ENCODE data around the gene POMGNT2. TPM values are rescaled to one million over a fixed set of nuclear protein-coding genes. Genes with fewer than 3 reads are reported as not detected.
"Not testable (repeated sequence)": the region's sequence is repeated elsewhere in the genome, so short reads cannot be mapped to it uniquely, and the experiment has no call there.

POMGNT2 gene
- total RNA-seq, 1 donor from 2014 or later, result 23.0 TPM

- intact Hi-C loops (cut with DNase I), result no loop called here
- ATAC-seq (no peak), DNase-seq (ENCODE audit: missing footprints) (no peak)
Observed at GRCh38 chr3:43061101-43061895, 44.6 kb downstream of the POMGNT2 start.

GRCh38 chr3:43059456-43059855 lies 46.4 kb downstream of the POMGNT2 start:
- DNase-seq (ENCODE audit: missing footprints) (no peak), ATAC-seq (no peak)
- intact Hi-C loops (cut with DNase I), result no loop called here

DNA sequence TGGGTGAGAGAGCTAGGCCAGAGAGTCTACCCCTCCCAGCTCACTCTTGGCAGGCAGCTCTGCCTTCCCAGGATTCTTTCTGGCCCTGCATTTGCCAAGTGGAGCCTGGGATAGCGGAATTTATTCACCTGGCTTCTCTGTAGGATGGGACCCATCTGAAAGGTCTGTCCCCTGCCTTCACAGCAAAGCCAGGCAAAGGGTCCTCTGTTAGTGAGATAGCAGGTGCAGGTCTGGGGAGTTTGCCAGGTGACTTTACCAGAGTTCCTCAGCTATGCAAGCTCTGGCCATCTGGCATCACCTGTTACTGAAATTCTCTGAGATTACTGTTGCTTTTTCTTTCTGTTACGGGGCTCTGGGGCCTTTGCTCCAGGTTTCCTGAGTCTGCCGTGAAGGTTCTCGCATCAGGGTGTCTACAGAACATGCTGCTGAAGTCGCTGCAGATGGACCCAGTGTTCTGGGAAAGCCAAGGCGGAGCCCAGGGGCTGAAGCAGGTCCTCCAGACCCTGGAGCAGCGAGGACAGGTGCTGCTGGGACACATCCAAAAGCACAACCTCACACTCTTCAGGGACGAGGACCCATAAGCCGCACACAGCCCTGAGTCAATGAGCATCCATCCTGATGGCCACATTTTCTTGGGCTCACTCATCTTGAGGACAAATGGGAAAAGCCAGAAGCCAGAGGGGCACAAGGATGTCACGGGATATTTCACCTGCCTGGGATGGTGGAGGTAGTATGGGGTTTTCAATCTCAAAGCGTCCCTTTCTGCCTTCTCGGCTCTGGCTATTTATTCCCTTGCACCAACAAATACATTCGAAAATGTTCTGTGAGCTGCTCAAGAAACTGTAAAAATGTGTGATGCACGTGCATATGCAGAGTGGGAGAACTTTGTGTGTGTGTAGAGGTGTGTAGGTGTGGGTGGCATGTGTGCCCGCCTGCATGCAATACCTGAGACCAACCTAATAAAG lies 49.8 kb downstream of the POMGNT2 start:
- intact Hi-C loops (cut with DNase I), result no loop called here
- DNase-seq (ENCODE audit: missing footprints) (no peak), ATAC-seq (no peak)

GRCh38 chr3:43055393-43055792 lies 50.5 kb downstream of the POMGNT2 start:
- intact Hi-C loops (cut with DNase I), result no loop called here
- DNase-seq (ENCODE audit: missing footprints) (no peak), ATAC-seq (no peak)

DNA sequence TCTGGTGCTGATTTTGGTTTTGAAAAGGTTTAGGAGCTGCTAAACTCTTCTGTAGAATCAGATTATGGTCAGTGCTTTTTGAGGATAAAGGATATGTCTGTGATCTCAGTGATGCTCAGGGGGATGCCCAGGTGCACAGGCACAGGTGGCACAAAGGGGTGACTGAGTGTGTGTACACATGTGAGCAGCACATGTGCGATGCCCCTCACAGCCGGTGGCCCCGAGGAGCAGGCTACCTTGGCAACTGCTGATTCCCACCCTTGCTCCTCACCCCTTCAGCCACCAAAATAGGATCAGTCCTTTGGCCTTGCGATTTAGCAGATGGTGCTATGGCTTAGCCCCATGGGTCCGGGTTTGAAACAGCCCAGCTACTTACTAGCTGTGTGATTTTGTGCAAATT lies 51.1 kb downstream of the POMGNT2 start:
- intact Hi-C loops (cut with DNase I), result no loop called here

GRCh38 chr3:43053291-43053690 lies 52.6 kb downstream of the POMGNT2 start:
- DNase-seq (ENCODE audit: missing footprints), result no peak
- intact Hi-C loops (cut with DNase I), result no loop called here

More for the DNA sequence above, 51.1 kb downstream of the POMGNT2 start:
- no peak for ATAC-seq
- DNase-seq (ENCODE audit: missing footprints), result no peak

DNA sequence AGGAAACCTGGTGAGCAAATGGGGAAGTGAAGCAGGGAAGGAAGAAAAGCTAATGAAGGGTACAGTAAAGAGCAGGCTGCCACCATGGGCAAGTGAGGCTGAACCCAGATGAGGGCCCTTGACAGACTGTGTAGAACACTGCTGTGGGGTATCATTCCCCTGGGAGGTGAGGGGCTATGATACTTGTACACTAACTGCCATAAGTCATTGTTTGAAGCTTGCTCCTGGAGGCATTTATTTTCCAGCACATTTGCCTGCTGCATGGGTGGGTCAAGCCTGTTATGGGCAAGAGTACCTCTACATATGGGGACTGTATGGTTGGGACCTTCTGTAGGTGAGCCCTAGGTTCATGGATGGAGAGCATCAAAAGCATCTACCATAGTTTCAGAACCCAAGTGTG lies 57.4 kb downstream of the POMGNT2 start:
- no peak for DNase-seq (ENCODE audit: missing footprints)
- no peak for ATAC-seq
- intact Hi-C loops (cut with DNase I), result no loop called here

More at GRCh38 chr3:43053291-43053690, 52.6 kb downstream of the POMGNT2 start:
- no peak for ATAC-seq

DNA sequence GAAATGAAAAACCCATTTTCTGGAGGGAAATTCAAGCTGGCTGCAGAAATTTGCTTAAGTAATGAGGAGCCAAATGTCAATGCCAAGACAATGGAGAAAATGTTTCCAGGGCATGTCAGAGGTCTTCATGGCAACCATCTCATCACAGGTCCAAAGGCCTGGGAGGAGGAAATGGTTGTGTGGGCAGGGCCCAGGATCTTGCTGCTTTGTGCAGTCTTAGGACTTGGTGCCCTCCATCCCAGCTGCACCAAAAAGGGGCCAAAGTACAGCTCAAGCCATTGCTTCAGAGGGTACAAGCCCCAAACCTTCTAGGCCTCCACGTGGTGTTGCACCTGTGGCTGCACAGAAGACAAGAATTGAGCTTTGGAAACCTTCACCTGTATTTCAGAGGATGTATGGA lies 59.3 kb downstream of the POMGNT2 start:
- intact Hi-C loops (cut with DNase I), result no loop called here
- ATAC-seq (no peak), DNase-seq (ENCODE audit: missing footprints) (no peak)

- ATAC-seq; intact Hi-C loops (cut with DNase I); DNase-seq (ENCODE audit: missing footprints): not testable (repeated sequence)
Observed at GRCh38 chr3:43045079-43045478, 60.8 kb downstream of the POMGNT2 start.

DNA sequence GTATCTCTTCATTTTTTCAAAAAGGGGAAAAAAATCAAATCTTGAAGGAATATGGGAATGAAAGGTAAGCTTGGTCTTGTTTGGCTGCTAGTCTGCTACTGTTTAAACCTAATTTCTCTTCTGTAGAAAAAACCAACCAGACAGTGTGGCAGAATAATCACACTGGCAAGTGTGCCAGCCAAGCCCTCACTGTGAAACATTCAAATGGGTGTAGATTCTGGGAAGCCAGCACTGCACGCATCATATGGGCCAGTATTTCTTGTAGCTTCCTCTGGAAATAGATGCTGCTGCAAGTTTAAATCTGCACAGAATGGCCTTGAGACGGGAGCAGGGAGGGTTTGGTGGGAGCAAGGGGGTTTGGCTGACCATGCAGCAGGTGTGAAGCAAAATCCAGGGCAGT lies 62.1 kb downstream of the POMGNT2 start:
- DNase-seq (ENCODE audit: missing footprints) (no peak), ATAC-seq (no peak)
- intact Hi-C loops (cut with DNase I), result no loop called here

DNA sequence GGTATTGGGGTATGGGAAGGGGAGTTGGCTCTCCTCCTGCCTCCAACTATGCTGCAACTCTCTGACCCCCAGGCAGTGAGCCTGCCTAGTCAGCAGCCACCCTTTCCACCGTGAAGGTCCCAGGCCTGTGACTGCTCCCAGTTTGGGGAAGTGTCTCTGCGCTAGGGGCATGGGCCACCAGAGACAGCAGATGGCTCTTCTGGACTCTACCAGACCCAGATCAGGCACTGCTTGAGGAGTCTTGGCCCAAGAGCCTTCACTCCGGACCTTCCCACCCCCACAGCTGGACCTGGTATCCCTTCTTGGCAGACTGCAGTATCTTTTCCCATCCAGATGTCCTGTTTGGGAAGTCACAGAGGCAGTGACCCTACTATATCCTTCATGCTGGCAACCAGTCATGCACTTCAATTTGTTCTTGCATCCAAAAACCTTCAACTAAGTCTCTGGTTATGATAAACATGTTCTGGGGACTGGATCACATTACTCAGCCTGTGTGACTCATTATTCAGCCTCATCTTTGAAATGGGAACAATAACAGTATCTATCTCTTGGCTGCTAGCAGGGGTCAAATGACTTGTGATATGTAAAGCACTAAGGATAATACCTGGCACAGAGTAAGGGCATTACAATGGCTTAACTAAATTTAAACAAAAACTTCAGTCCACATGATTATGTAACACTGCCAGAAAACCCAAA lies 62.7 kb downstream of the POMGNT2 start:
- intact Hi-C loops (cut with DNase I), result no loop called here
- ATAC-seq, result peak; percentile 88

GRCh38 chr3:43041517-43041916 lies 64.4 kb downstream of the POMGNT2 start:
- DNase-seq (ENCODE audit: missing footprints) (no peak), ATAC-seq (no peak)
- intact Hi-C loops (cut with DNase I), result no loop called here

More for the DNA sequence above, 62.7 kb downstream of the POMGNT2 start:
- DNase-seq (ENCODE audit: missing footprints), result no peak

GRCh38 chr3:43038010-43038409 lies 67.9 kb downstream of the POMGNT2 start:
- ATAC-seq, result no peak

GRCh38 chr3:43036621-43037423 lies 69.1 kb downstream of the POMGNT2 start:
- ATAC-seq, result no peak
- intact Hi-C loops (cut with DNase I), result no loop called here
- DNase-seq (ENCODE audit: missing footprints), result no peak

More at GRCh38 chr3:43038010-43038409, 67.9 kb downstream of the POMGNT2 start:
- intact Hi-C loops (cut with DNase I), result no loop called here
- DNase-seq (ENCODE audit: missing footprints), result no peak

GRCh38 chr3:43035801-43036365 lies 70.0 kb downstream of the POMGNT2 start:
- ATAC-seq (no peak), DNase-seq (ENCODE audit: missing footprints) (no peak)
- intact Hi-C loops (cut with DNase I), result no loop called here

DNA sequence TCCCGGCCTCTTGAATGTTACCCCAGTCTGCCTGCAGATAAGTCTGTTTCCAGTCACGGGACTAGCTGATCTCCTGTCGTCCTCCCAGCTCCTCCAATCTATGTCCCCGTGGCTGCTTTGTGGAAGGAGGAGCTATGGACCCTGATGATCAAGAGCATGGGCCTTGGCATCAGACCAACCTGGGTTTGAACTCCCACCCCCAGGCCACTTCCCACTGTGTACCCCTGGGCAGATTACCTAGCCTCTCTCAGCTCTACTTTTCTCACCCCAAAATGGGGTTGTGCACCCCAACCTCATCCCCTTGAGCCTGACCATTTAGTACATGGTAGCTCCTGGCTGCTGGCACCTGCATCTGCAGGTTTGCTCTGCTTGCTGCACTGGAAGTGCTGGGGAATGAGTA lies 71.0 kb downstream of the POMGNT2 start:
- no peak for DNase-seq (ENCODE audit: missing footprints)
- ATAC-seq, result no peak
- intact Hi-C loops (cut with DNase I), result no loop called here

- no peak for DNase-seq (ENCODE audit: missing footprints)
- ATAC-seq, result no peak
- intact Hi-C loops (cut with DNase I), result no loop called here
Observed at GRCh38 chr3:43034200-43034599, 71.7 kb downstream of the POMGNT2 start.
